ENCODE results near the gene CPN2. TPM values are rescaled to one million over a fixed set of nuclear protein-coding genes. Genes with fewer than 3 reads are reported as not detected.

CPN2 gene
- polyA plus RNA-seq, 3 donors from 2014 or later = not detected

GRCh38 chr3:194375473-194376240 lies 24.5 kb upstream of the CPN2 start:
- no peak for DNase-seq
- H3K4me3 Mint-ChIP-seq = no peak overlapping the region
- H3K9me3 Mint-ChIP-seq = no peaks in the 10 kb centered on the region
- H3K27me3 Mint-ChIP-seq (ENCODE audit: low read depth in 3 of 3) = peaks cover 0 to 5% (median 2%) of the 10 kb centered on the region in 3 donors
- H3K27ac Mint-ChIP-seq = no peak overlapping the region
- no peaks in the 10 kb centered on the region for H3K4me1 Mint-ChIP-seq
- H3K36me3 Mint-ChIP-seq = no peaks in the 10 kb centered on the region

- H3K36me3 Mint-ChIP-seq = no peaks in the 10 kb centered on the region
- no peaks in the 10 kb centered on the region for H3K9me3 Mint-ChIP-seq
- DNase-seq = no peak
- no peak overlapping the region for H3K27ac Mint-ChIP-seq
- peaks cover 2 to 5% (median 2%) of the 10 kb centered on the region in 3 donors for H3K27me3 Mint-ChIP-seq (ENCODE audit: low read depth in 3 of 3)
- H3K4me3 Mint-ChIP-seq = no peak overlapping the region
- H3K4me1 Mint-ChIP-seq = no peaks in the 10 kb centered on the region
These were observed 23.8 kb upstream of the CPN2 start for GRCh38 chr3:194374935-194375334.

- Mint-ChIP-seq H3K4me3 (no peak overlapping the region), H3K27me3 (ENCODE audit: low read depth in 3 of 3) (peaks cover 2 to 10% (median 5%) of the 10 kb centered on the region in 3 donors)
These were observed 22.8 kb upstream of the CPN2 start for GRCh38 chr3:194373899-194374298.

GRCh38 chr3:194373028-194373427 lies 21.9 kb upstream of the CPN2 start:
- Mint-ChIP-seq H3K27me3 (ENCODE audit: low read depth in 3 of 3) (peaks cover 2 to 8% (median 5%) of the 10 kb centered on the region in 3 donors), H3K4me3 (no peak overlapping the region), H3K4me1 (no peaks in the 10 kb centered on the region), H3K9me3 (no peaks in the 10 kb centered on the region), H3K27ac (no peak overlapping the region), H3K36me3 (no peaks in the 10 kb centered on the region)
- DNase-seq = no peak

More at GRCh38 chr3:194373899-194374298, 22.8 kb upstream of the CPN2 start:
- no peak for DNase-seq
- H3K4me1 Mint-ChIP-seq = no peaks in the 10 kb centered on the region
- H3K36me3 Mint-ChIP-seq = no peaks in the 10 kb centered on the region
- no peaks in the 10 kb centered on the region for H3K9me3 Mint-ChIP-seq
- no peak overlapping the region for H3K27ac Mint-ChIP-seq

- Mint-ChIP-seq H3K27ac (no peak overlapping the region), H3K9me3 (no peaks in the 10 kb centered on the region), H3K4me1 (no peaks in the 10 kb centered on the region), H3K36me3 (no peaks in the 10 kb centered on the region), H3K4me3 (no peak overlapping the region), H3K27me3 (ENCODE audit: low read depth in 3 of 3) (peaks cover 2 to 8% (median 5%) of the 10 kb centered on the region in 3 donors)
- DNase-seq = no peak
These were observed 19.6 kb upstream of the CPN2 start for GRCh38 chr3:194370753-194371152.

GRCh38 chr3:194369522-194370279 lies 18.6 kb upstream of the CPN2 start, which contains the start of gene LRRC15:
Gene LRRC15, minus strand, starts transcription at chr3:194369743. Its CDS starts 8,700 bp downstream, at chr3:194361043.
- Mint-ChIP-seq H3K9me3 (no peaks in the 10 kb centered on the region), H3K27me3 (ENCODE audit: low read depth in 3 of 3) (peaks cover 2 to 7% (median 5%) of the 10 kb centered on the region in 3 donors), H3K4me3 (no peak within 1 kb of the TSS), H3K27ac (no peak within 1 kb of the TSS), H3K4me1 (no peaks in the 10 kb centered on the region), H3K36me3 (no peaks in the 10 kb centered on the region)
- no peak for DNase-seq

GRCh38 chr3:194368918-194369317 lies 17.8 kb upstream of the CPN2 start:
- no peaks in the 10 kb centered on the region for H3K36me3 Mint-ChIP-seq
- H3K27me3 Mint-ChIP-seq (ENCODE audit: low read depth in 3 of 3) = peaks cover 2 to 7% (median 5%) of the 10 kb centered on the region in 3 donors
- H3K4me1 Mint-ChIP-seq = no peaks in the 10 kb centered on the region
- no peak overlapping the region for H3K27ac Mint-ChIP-seq
- no peak overlapping the region for H3K4me3 Mint-ChIP-seq
- no peaks in the 10 kb centered on the region for H3K9me3 Mint-ChIP-seq
- no peak for DNase-seq

GRCh38 chr3:194367992-194368841 lies 17.1 kb upstream of the CPN2 start:
- H3K9me3 Mint-ChIP-seq = no peaks in the 10 kb centered on the region
- no peaks in the 10 kb centered on the region for H3K4me1 Mint-ChIP-seq
- DNase-seq = no peak
- peaks cover 2 to 7% (median 5%) of the 10 kb centered on the region in 3 donors for H3K27me3 Mint-ChIP-seq (ENCODE audit: low read depth in 3 of 3)
- H3K4me3 Mint-ChIP-seq = no peak overlapping the region
- H3K36me3 Mint-ChIP-seq = no peaks in the 10 kb centered on the region
- H3K27ac Mint-ChIP-seq = no peak overlapping the region

- H3K27ac Mint-ChIP-seq = no peak overlapping the region
- no peaks in the 10 kb centered on the region for H3K36me3 Mint-ChIP-seq
- H3K9me3 Mint-ChIP-seq = no peaks in the 10 kb centered on the region
- no peak overlapping the region for H3K4me3 Mint-ChIP-seq
- peaks cover 2 to 9% (median 7%) of the 10 kb centered on the region in 3 donors for H3K27me3 Mint-ChIP-seq (ENCODE audit: low read depth in 3 of 3)
- no peak for DNase-seq
- H3K4me1 Mint-ChIP-seq = no peaks in the 10 kb centered on the region
These were observed 14.9 kb upstream of the CPN2 start for GRCh38 chr3:194365978-194366490.

GRCh38 chr3:194365526-194365925 lies 14.4 kb upstream of the CPN2 start:
- Mint-ChIP-seq H3K27me3 (ENCODE audit: low read depth in 3 of 3) (peaks cover 2 to 9% (median 7%) of the 10 kb centered on the region in 3 donors), H3K36me3 (no peaks in the 10 kb centered on the region), H3K4me1 (no peaks in the 10 kb centered on the region), H3K9me3 (no peaks in the 10 kb centered on the region), H3K27ac (no peak overlapping the region), H3K4me3 (no peak overlapping the region)
- DNase-seq = no peak

- Mint-ChIP-seq H3K27ac (no peak overlapping the region), H3K36me3 (no peaks in the 10 kb centered on the region), H3K27me3 (ENCODE audit: low read depth in 3 of 3) (peaks cover 2 to 8% (median 6%) of the 10 kb centered on the region in 3 donors), H3K9me3 (no peaks in the 10 kb centered on the region), H3K4me3 (no peak overlapping the region), H3K4me1 (no peaks in the 10 kb centered on the region)
- no peak for DNase-seq
These were observed 13.7 kb upstream of the CPN2 start for GRCh38 chr3:194364652-194365434.

- DNase-seq = no peak
- H3K27me3 Mint-ChIP-seq (ENCODE audit: low read depth in 3 of 3) = peaks cover 2 to 8% (median 5%) of the 10 kb centered on the region in 3 donors
- H3K4me3 Mint-ChIP-seq = no peak overlapping the region
- H3K4me1 Mint-ChIP-seq = no peaks in the 10 kb centered on the region
- no peak overlapping the region for H3K27ac Mint-ChIP-seq
- H3K9me3 Mint-ChIP-seq = no peaks in the 10 kb centered on the region
- H3K36me3 Mint-ChIP-seq = no peaks in the 10 kb centered on the region
These were observed 13.2 kb upstream of the CPN2 start for GRCh38 chr3:194364314-194364651.

GRCh38 chr3:194360568-194360967 lies 9.4 kb upstream of the CPN2 start:
- no peaks in the 10 kb centered on the region for H3K4me1 Mint-ChIP-seq
- H3K27ac Mint-ChIP-seq = no peak overlapping the region
- no peaks in the 10 kb centered on the region for H3K36me3 Mint-ChIP-seq
- peaks cover 3 to 8% (median 4%) of the 10 kb centered on the region in 3 donors for H3K27me3 Mint-ChIP-seq (ENCODE audit: low read depth in 3 of 3)
- no peaks in the 10 kb centered on the region for H3K9me3 Mint-ChIP-seq
- DNase-seq = no peak
- no peak overlapping the region for H3K4me3 Mint-ChIP-seq

Data from immature natural killer cell (primary cell).